ENCODE results near the gene TTC7B.

DNA sequence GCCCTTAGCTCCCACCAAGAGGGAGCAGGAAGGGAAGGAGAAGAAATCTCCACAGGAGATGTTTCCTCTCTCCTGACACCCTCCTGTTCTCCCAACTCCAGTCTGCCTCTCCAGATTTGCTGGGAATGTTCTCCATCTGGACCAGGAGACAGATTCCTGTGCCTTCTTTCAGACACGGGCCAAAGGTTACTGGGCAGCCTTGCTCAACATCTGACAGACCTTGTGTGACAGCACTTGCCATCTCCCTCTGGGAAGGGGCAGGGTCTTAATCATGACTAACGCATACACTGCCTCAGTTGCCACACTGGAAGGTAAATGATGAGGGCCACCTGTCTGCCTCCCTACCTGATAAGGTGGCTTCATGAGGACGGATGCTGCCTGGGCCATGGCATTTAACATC, 2.5 kb upstream of the TTC7B start:
- TF ChIP-seq, protein P1, sequence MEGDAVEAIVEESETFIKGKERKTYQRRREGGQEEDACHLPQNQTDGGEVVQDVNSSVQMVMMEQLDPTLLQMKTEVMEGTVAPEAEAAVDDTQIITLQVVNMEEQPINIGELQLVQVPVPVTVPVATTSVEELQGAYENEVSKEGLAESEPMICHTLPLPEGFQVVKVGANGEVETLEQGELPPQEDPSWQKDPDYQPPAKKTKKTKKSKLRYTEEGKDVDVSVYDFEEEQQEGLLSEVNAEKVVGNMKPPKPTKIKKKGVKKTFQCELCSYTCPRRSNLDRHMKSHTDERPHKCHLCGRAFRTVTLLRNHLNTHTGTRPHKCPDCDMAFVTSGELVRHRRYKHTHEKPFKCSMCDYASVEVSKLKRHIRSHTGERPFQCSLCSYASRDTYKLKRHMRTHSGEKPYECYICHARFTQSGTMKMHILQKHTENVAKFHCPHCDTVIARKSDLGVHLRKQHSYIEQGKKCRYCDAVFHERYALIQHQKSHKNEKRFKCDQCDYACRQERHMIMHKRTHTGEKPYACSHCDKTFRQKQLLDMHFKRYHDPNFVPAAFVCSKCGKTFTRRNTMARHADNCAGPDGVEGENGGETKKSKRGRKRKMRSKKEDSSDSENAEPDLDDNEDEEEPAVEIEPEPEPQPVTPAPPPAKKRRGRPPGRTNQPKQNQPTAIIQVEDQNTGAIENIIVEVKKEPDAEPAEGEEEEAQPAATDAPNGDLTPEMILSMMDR (conservative IDR thresholded peaks at IDR 0.05) = no peak
- TF ChIP-seq ZFX (IDR thresholded peaks at IDR 0.05) = no peak

All from C4-2B (cell line).